NCI-H2029 (cell line): ENCODE data around the gene ST14.

Source experiments
- DNase-seq: peaks from one replicate; lab custom pipeline; 2025; lab: John Stamatoyannopoulos, UW

Gene ST14

GRCh38 chr11:130136107-130136506 lies 23.5 kb upstream of the ST14 start:
- no peak for DNase-seq

- DNase-seq: no peak
Observed at GRCh38 chr11:130137999-130138398, 21.6 kb upstream of the ST14 start.

DNA sequence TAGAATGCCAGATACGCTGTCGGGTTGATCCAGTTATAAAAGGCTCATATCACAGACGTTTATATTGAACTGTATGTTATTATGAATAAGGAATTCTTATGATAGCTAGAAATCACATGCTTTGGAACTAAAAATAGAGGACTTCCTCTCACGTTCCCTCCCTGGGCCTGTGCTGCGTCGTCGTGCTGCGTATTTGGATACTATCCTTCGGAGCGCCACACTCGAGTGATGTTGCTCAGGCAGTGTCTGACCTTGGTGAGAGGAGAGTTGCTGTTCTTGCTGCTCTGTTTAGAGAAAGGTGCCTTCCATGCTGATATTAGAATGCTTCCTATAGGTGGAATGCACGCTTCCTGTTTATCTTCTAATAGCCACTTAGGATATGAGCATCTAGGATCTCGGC lies 20.2 kb upstream of the ST14 start:
- no peak for DNase-seq

DNA sequence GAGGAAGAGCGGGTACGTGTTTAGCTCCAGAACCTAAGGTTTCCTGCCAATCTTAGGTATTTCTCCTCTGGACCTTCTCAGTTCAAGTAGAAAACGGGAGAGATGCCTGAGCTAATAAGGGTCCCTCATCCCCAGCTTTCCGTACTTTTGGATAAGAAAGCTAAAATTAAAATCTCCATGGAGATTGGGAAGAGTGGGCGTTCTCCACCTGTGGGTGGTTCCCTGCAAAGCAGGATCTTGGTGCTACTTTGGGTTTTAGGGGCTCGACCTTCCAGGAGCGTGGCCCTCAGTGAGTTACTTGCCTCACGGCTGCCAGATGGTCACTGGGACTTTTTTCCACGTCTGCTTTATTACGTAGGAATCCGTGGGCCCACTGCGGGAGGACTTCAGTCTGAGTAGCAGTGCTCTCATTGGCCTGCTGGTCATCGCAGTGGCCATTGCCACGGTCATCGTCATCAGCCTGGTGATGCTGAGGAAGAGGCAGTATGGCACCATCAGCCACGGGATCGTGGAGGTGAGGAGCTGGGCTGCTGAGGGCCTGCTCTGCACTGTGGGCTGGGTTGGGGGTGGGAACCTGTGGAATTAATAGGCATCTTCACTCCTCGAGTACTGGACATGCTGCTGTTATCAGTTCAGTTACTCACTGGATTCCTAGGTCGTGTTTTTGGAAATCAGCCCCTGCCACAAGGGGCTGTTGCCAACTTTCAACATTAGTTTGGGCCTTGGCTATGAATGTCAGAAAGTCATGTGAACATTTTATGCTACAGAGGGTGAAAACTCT lies 17.8 kb upstream of the ST14 start:
- DNase-seq: no peak

GRCh38 chr11:130144141-130144540 lies 15.4 kb upstream of the ST14 start:
- no peak for DNase-seq

- DNase-seq: peak; percentile 77
Observed at GRCh38 chr11:130144861-130145281, 14.7 kb upstream of the ST14 start.

DNA sequence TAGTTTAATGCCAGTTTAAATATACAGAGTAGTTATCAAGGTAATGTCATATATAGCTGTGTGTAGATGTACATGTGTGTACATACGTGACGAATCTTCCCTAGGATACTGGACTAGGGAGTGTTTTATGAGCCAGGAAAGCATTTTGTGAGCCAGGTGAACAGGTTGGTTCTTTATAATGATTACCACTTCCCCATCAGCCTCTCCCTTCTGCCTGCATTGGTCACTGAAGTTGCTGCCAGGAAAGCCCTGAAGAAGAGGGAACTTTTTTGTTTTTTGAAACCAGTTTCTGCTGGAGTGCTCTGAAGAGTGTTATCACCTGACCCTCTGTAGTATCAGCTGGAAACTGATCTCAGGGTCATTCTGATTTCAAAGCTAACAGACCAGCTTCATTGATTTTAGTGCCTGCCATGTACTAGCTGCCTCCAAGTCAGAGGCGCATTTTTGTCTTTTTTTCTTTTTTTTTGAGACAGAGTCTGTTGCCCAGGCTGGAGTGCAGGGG lies 14.2 kb upstream of the ST14 start:
- peak; percentile 71 for DNase-seq

DNA sequence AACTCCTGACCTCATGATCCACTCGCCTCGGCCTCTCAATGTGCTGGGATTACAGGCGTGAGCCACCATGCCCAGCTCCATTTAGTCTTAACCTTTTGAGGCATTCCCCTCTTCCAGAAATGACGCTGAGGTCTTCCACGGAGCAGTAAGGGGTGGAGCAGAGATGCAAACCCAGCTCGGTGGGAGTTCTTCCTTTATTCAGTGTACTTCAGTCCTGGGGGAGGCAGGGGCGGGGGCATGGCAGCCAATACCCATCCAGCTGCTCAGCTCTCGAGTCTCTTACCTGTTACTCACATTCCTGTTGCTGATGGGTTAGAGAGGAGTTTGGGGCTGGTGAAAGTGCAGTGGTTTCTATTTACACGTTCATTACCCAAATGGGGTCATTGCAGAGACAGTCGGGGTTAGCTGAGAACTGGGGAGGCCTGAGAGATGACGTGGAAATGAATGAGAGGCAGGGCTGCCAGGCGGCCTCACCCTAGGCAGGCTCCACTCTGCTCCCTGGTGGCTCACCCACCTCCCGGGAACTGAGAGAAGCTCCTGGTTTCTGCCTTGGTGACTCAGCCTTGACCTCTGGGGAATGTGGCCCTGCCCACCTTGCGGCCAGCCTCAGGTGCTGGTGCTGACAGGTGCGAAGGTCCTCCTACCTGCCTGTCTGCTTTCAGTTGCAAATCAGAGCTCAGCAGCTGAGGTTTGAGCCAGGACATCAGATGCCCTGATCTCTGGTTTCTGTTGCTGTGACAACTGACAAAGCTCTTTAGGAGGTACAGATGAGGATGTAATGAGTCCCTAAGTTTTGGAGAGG lies 13.4 kb upstream of the ST14 start:
- peak; percentile 36 for DNase-seq

- no peak for DNase-seq
Observed at GRCh38 chr11:130146796-130147195, 12.8 kb upstream of the ST14 start.

- no peak for DNase-seq
Observed at GRCh38 chr11:130148796-130149326, 10.7 kb upstream of the ST14 start.

DNA sequence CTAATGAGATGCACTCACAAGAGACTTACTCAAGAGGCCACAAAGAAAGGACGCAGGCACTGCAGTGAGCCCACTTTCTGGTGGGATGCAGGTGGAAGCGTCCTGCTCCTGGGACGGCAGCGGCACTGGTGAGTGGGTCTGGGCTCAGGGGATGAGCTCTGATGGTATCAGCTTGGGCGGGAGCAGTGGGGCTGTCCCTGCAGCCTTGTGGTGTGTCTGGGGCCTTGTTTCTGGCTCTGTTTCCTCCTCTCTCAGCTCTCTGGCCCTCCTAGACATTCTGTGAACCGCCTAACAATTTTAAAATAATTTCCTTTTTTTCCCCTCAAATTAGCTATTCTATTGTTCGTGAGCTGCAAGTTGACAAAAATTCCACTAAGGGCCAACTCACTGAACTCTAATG lies 8.8 kb upstream of the ST14 start:
- no peak for DNase-seq

- no peak for DNase-seq
Observed at GRCh38 chr11:130151196-130151595, 8.4 kb upstream of the ST14 start.

DNA sequence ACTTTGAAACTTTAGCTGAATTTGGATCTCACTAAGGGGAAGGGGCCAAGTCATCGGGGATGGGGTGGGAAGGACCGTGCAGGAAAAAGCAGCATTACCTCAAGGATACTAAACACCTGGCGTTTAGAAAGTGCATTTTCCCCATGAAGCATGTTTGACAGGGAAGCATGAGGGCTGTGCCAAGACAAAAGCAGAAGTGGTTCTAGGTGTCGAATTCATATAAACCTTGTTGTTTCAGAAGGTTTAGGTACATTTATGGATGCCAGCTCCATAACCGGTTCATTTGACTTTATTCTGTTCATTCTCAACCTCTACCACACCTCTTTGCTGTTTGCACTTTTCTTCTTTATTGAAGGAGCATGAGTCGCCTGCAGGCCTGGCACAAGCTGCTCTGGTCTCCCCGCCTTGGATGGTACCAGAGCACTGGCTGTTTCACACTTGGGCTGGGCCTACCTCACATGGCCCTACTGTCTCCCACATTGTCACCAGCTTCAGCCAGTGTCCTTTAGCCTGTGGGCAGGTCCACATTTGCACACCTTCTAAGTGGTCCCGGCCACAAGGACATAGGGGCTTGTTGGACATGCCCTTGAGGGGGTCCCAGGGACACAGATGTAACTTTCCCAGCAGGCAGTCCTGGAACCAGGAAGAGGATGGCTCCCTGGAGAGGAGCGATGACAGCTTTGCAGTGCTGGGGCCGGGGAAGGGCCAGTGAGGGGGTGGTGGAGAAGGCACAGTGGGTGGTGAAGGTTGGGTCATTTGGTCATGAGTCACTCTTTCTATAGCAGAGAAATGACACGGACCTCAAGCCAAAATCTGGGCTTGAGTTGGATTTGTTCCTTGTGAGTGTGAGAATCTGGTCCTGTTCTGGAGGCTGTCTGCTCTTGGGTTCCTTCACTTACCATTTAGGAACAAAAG lies 3.2 kb upstream of the ST14 start:
- DNase-seq: peak; percentile 31

- no peak for DNase-seq
Observed at GRCh38 chr11:130157101-130157500, 2.5 kb upstream of the ST14 start.

- DNase-seq: no peak
Observed at GRCh38 chr11:130157840-130158239, 1.7 kb upstream of the ST14 start.

- no peak for DNase-seq
Observed at GRCh38 chr11:130159139-130159538, 443 bp upstream of the ST14 start.

- no peak for DNase-seq
Observed at GRCh38 chr11:130160498-130161155, 1.0 kb downstream of the ST14 start.

DNA sequence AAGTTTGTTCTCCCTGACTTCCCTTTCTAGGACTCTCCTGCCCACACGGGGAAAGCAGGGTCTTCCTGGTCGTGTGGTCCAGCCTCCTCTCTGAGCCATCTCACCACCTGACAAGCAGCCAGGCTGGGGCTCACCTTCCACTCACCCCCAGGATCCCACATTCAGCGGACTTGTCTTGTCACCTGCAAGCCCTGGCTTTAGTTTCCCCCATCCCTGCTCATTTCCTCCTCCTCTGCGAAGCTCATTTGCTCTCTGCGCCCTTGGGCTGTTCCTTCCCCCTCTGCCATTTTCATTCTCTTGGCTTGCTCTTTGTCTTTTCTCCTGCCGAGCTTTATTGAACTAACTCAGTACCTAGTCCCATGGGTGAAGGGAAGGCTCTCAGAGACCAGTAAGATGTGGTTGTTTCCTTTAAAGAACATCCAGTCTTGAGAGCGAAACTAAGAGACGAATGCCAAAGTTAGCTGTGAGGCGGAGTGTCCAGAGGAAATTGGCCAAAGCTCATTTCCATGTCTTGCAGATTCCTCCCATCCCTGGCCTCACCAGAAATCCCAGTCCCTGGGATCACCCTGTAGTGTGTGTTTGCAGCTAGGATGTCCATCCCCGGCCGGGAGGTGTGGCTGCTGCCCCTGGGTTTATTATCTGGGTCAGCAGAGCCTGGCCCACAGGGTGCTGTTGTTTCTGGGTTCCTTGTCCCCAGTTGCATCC lies 2.0 kb downstream of the ST14 start:
- no peak for DNase-seq

DNA sequence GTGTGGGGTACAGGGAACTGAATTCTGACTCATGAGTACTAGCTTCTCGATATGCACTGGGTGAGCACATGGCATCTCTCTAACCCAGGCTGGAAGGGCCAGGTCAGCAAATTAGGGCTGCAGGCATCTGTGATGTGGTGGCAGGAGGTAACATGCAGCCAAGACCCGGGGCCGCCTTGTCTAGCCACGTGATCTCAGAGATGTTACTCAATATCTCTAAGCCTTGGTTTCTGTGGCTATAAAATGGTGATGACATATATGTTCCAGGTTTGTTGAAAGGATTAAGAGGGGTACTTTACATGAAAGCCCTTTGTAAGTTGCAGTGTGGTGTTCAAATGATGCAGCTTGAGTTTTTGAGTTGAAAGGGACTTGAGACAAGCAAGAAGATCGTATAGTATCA lies 3.2 kb downstream of the ST14 start:
- peak; percentile 52 for DNase-seq

GRCh38 chr11:130163346-130164220 lies 4.0 kb downstream of the ST14 start:
- peak; percentile 70 for DNase-seq
